K562 (cell line): Measurements from ENCODE around the gene TLDC2. TPM values are rescaled to one million over a fixed set of nuclear protein-coding genes. Genes with fewer than 3 reads are reported as not detected.

Experiments
- ATAC-seq: fragments of 200-7000 bp; cut with Tn5 transposase; 3 replicates; pipeline ENCODE4 v1.9.1; 2020; ENCODE audit warnings: moderate library complexity
- BruUV-seq: library from RNA; stranded (reverse); fragments of 400-500 nt; replicated peaks from 2 replicates; lab custom pipeline; 2021; lab: Mats Ljungman, UMichigan
- CTCF ChIA-PET: fragments of 300-600 bp; formaldehyde crosslinking; extraction: SDS; loops from one replicate; lab custom pipeline; 2021; ENCODE audit warnings: low intra/inter-chr PET ratio; lab: Yijun Ruan, JAX
- POLR2A ChIA-PET: fragments of 300-600, 350-650 bp; sonication (Branson Sonifier 250); formaldehyde crosslinking; extraction: SDS; loops from one replicate; lab custom pipeline; 2021; ENCODE audit warnings: antibody characterized with exemption, inconsistent platforms; lab: Yijun Ruan, JAX
- DNase-seq, 4 experiments: peaks; one replicate each; pipeline versions ENCODE4 v3.0.0 to v3.0.0-alpha.2; 2011 to 2018; ENCODE audit warnings: low spot score in 3 of 4, mixed read lengths in 3 of 4; ENCODE audit errors: extremely low read depth in 1 of 4
- FAIRE-seq: peaks from 2 replicates; lab custom pipeline; 2011; peaks lifted over from hg19 to GRCh38; lab: Jason Lieb, UNC
- H2AFZ ChIP-seq: 2 replicates; pipeline ENCODE4 v1.6.0; 2011; ENCODE audit warnings: low read depth, low read length, control low read depth, inconsistent platforms
- H3K27ac ChIP-seq: fragments of 200-600 bp; 3 replicates; pipeline ENCODE4 v1.8.0; 2011; ENCODE audit warnings: low read depth, mild to moderate bottlenecking, control low read depth, inconsistent platforms, low read length, moderate library complexity, mixed read lengths; ENCODE audit errors: extremely low read depth
- H3K27me3 ChIP-seq, 2 experiments: fragments of 300-600 bp in 1 of 2; 2 replicates in 1 of 2; 3 replicates in 1 of 2; pipeline versions ENCODE4 v1.6.0 to v1.8.0; 2011; ENCODE audit warnings: inconsistent platforms in 2 of 2, low read length in 2 of 2, mild to moderate bottlenecking in 1 of 2, mixed read lengths in 1 of 2, moderate library complexity in 1 of 2; ENCODE audit not compliant: control insufficient read depth in 2 of 2, insufficient read depth in 2 of 2
- H3K36me3 ChIP-seq: fragments of 300-600 bp; 3 replicates; pipeline ENCODE4 v1.8.0; 2011; ENCODE audit warnings: mild to moderate bottlenecking, low read length, inconsistent platforms; ENCODE audit not compliant: control insufficient read depth, insufficient read depth
- H3K4me1 ChIP-seq, 2 experiments: fragments of 200-600 bp in 1 of 2; replicated peaks in 1 of 2; 2 replicates in 1 of 2; 3 replicates in 1 of 2; pipeline versions ENCODE4 v1.5.1 to v1.8.0; 2011; ENCODE audit warnings: inconsistent platforms in 2 of 2, low read length in 2 of 2, mild to moderate bottlenecking in 1 of 2, mixed read lengths in 1 of 2, moderate library complexity in 1 of 2; ENCODE audit not compliant: control insufficient read depth in 2 of 2, insufficient read depth in 2 of 2
- H3K4me2 ChIP-seq: 2 replicates; pipeline ENCODE4 v1.6.1; 2011; ENCODE audit warnings: low read length, control low read depth, inconsistent platforms, mixed read lengths; ENCODE audit not compliant: insufficient read depth
- H3K4me3 ChIP-seq: fragments of 200-600 bp; sonication (generic), shearing (Covaris generic); 2 replicates; pipeline ENCODE4 v1.5.1; 2016; ENCODE audit warnings: control low read depth, inconsistent platforms
- H3K79me2 ChIP-seq: fragments of 200-600 bp; 3 replicates; pipeline ENCODE4 v1.8.0; 2011; ENCODE audit warnings: low read length, inconsistent platforms; ENCODE audit not compliant: control insufficient read depth, insufficient read depth
- H3K9ac ChIP-seq, 2 experiments: 2 replicates each; pipeline versions ENCODE4 v1.6.0 to v1.6.1; 2011; ENCODE audit warnings: low read depth in 2 of 2, low read length in 2 of 2, control low read depth in 1 of 2, inconsistent platforms in 1 of 2, mild to moderate bottlenecking in 1 of 2, mixed read lengths in 1 of 2; ENCODE audit not compliant: insufficient read depth in 1 of 2
- H3K9me1 ChIP-seq: one replicate; pipeline ENCODE4 v1.6.0; 2011; ENCODE audit warnings: inconsistent platforms, mild to moderate bottlenecking, low read length, moderate library complexity; ENCODE audit not compliant: control insufficient read depth, insufficient read depth
- H3K9me3 ChIP-seq: replicated peaks from 2 replicates; pipeline ENCODE4 v1.5.1; 2011; ENCODE audit warnings: low read depth, low read length, inconsistent platforms; ENCODE audit not compliant: control insufficient read depth, insufficient read depth
- H4K20me1 ChIP-seq: replicated peaks from 2 replicates; pipeline ENCODE4 v1.6.1; 2011; ENCODE audit warnings: low read length, inconsistent platforms, mixed read lengths; ENCODE audit not compliant: control insufficient read depth, insufficient read depth
- EHMT2 ChIP-seq: fragments of 450-650 bp; IDR thresholded peaks from 2 replicates; pipeline ENCODE4 v1.6.1; 2018; ENCODE audit warnings: antibody characterized with exemption
- HLTF ChIP-seq: fragments of 450-650 bp; IDR thresholded peaks from 2 replicates; pipeline ENCODE4 v1.6.1; 2016
- PBX2 ChIP-seq, 2 experiments: IDR thresholded peaks in 1 of 2; conservative IDR thresholded peaks in 1 of 2; 2 replicates each; pipeline ENCODE4 v1.6.1; 2016; ENCODE audit warnings: low read depth in 2 of 2, mild to moderate bottlenecking in 1 of 2, missing compliant biosample characterization in 1 of 2, missing genetic modification characterization in 1 of 2, moderate library complexity in 1 of 2
- TAF1 ChIP-seq: IDR thresholded peaks from 2 replicates; pipeline ENCODE4 v1.6.1; 2011; ENCODE audit warnings: mild to moderate bottlenecking, low read length, moderate library complexity; ENCODE audit not compliant: insufficient read depth, control insufficient read depth, severe bottlenecking; ENCODE audit errors: extremely low read depth
- ZBTB17 ChIP-seq: fragments of 450-650 bp; formaldehyde crosslinking; IDR thresholded peaks from 2 replicates; pipeline ENCODE4 v1.4.0; 2020; ENCODE audit warnings: mild to moderate bottlenecking
- WGBS: fragments of 100-300 bp; shearing (Covaris generic); methylation state at CpG from one replicate; pipeline ENCODE4 v1.1.6; 2016; ENCODE audit warnings: low coverage, mixed read lengths; ENCODE audit not compliant: insufficient coverage; ENCODE audit errors: missing lambda C conversion rate; 5-methylcytosine and 5-hydroxymethylcytosine counted together
- in situ Hi-C: fragments of 300-500 bp; cut with MboI; formaldehyde crosslinking; loops from 4 replicates; pipeline ENCODE4 v1.15.0; 2018; ENCODE audit warnings: inconsistent platforms, mixed read lengths
- intact Hi-C: fragments of 100-400 bp; cut with micrococcal nuclease; formaldehyde crosslinking; loops from 2 replicates; pipeline ENCODE4 v1.14.2; 2022
- polyA plus RNA-seq, 8 experiments: library from polyadenylated mRNA; depleted of rRNA in 4 of 8; stranded (reverse) in 5 of 8; unstranded in 3 of 8; fragments of >200 nt; fragmentation: Nextera tagmentation in 2 of 8; fragmentation: Illumina TruSeq in 1 of 8; extraction: Ambion mirVana in 2 of 8; extraction: Trizol in 1 of 8; gene quantifications; 2 replicates each; pipeline versions ENCODE4 v1.2.1 to v1.2.3, GENCODE V29; 2011 to 2014; ENCODE audit warnings: inconsistent platforms in 1 of 8, missing spikeins in 1 of 8
- total RNA-seq, 7 experiments: library from RNA; depleted of rRNA in 6 of 7; stranded (reverse); fragments of >200 nt in 6 of 7; fragmentation: Illumina TruSeq in 2 of 7; extraction: Trizol in 2 of 7; gene quantifications; 2 replicates each; pipeline versions ENCODE4 v1.2.1 to v1.2.3, GENCODE V29; 2011 to 2021; ENCODE audit warnings: low replicate concordance in 1 of 7

The TLDC2 gene
- total and polyA plus RNA-seq, 9 of the 15 experiments (the other 6 are each of a cell fraction or from before 2014, with no cell fraction given) = not detected

- no peak overlapping the region for H3K27ac ChIP-seq
- in situ Hi-C loops = no loop called here
- ChIA-PET CTCF (no interaction called here), POLR2A (interaction anchor here (2.7 to 10.6 kb wide), 2 partner anchors 9 to 14 kb away, joined by 14 to 65 read pairs; no protein-coding TSS in a partner anchor)
- no TSS peak for BruUV-seq
- TF ChIP-seq EHMT2 (no peak), HLTF (no peak)
- TF ChIP-seq, all 486 proteins: peak for 0
- Histone ChIP-seq H3K4me2 (no peak overlapping the region), H4K20me1 (0 out of 2 replicates have a peak, but pooled peaks cover 15% of the 10 kb centered on the region), H3K9ac (peak overlapping the region in 1 of 2 experiments; percentile 61; a peak in 1 of 4 replicates), H3K27me3 (no peaks in the 10 kb centered on the region), H3K4me1 (peaks cover 35 to 40% of the 10 kb centered on the region in 2 experiments; a peak in 4 of 5 replicates), H3K36me3 (peaks cover 54% of the 10 kb centered on the region), H3K9me3 (no peaks in the 10 kb centered on the region), H2AFZ (no peak overlapping the region), H3K79me2 (peaks cover 92% of the 10 kb centered on the region), H3K4me3 (no peak overlapping the region), H3K9me1 (no peaks in the 10 kb centered on the region)
- intact Hi-C loops = no loop called here
- no peak for ATAC-seq
- peak; percentile 68 for FAIRE-seq
- no peak for DNase-seq
- WGBS = 73% methylated on average over 16 of the region's 17 CpGs
These were observed 19.0 kb upstream of the TLDC2 start for GRCh38 chr20:36856691-36857635.

GRCh38 chr20:36859282-36859555 lies 16.7 kb upstream of the TLDC2 start:
- peaks cover 90% of the 10 kb centered on the region for H3K79me2 ChIP-seq
- BruUV-seq = no TSS peak

More at GRCh38 chr20:36859282-36859555, 16.7 kb upstream of the TLDC2 start:
- intact Hi-C loops (no loop called here), in situ Hi-C loops (no loop called here)
- Histone ChIP-seq H3K27ac (no peak overlapping the region; the same call in 2 of the 3 replicates), H3K27me3 (no peaks in the 10 kb centered on the region), H4K20me1 (0 out of 2 replicates have a peak, but pooled peaks cover 15% of the 10 kb centered on the region), H2AFZ (no peak overlapping the region), H3K4me2 (no peak overlapping the region), H3K36me3 (peaks cover 46% of the 10 kb centered on the region), H3K9me1 (no peaks in the 10 kb centered on the region), H3K4me3 (no peak overlapping the region), H3K9me3 (no peaks in the 10 kb centered on the region), H3K4me1 (peaks cover 35 to 55% of the 10 kb centered on the region in 2 experiments; a peak in 4 of 5 replicates), H3K9ac (peak overlapping the region in 1 of 2 experiments; percentile 19; a peak in 1 of 4 replicates)
- WGBS = 65% methylated on average over 3 of the region's 4 CpGs
- no peak for ATAC-seq
- POLR2A ChIA-PET = interaction anchor here (0.5 to 10.6 kb wide), 7 partner anchors 11 to 394 kb away, joined by 3 to 65 read pairs (median 7); no protein-coding TSS in a partner anchor
- TF ChIP-seq ZBTB17 (CRISPR knock-in tag) (no peak), PBX2 (CRISPR knock-in tag; IDR thresholded peaks at IDR 0.05; ENCODE audit: low read depth) (no peak), PBX2 (tag; conservative IDR thresholded peaks at IDR 0.05; ENCODE audit: low read depth) (0 out of 2 replicates have a peak, but pooled peaks have one; percentile 11), TAF1 (no peak)
- peak; percentile 58 for FAIRE-seq
- no peak for DNase-seq
- CTCF ChIA-PET = no interaction called here
